ENCODE data around the gene SIAH2. TPM values are rescaled to one million over a fixed set of nuclear protein-coding genes. Genes with fewer than 3 reads are reported as not detected.

The SIAH2 gene
- total and polyA plus RNA-seq, 4 donors, result 7.5 to 37.9 (median 21.9) TPM

DNA sequence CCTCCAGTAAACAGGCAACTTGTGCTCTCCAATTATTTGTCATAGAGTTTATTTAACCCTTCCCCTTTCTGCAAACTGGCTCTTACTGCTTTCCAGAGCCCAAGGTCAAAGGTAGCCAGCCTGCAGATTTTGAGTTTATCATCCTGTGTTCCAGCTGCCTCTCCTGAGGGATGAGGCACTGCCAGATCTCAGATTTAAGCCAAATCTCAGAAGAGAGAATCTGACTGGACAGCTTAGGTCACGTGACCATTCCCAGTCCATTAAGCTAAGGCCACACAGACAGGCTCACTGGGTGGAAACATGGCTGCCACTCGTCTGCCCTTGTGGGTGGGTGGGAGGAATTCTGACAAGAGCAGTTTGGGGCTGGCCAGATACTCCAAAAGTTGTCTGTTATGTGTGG lies 8.6 kb upstream of the SIAH2 start:
- DNase-seq (no peak), ATAC-seq (ENCODE audit: insufficient read depth, low FRiP score) (no peak)
- H3K27ac ChIP-seq (ENCODE audit: low read depth in 1 of 2, low read length in 1 of 2), result no peak overlapping the region
- H3K27me3 ChIP-seq (ENCODE audit: control insufficient read depth in 3 of 3, insufficient read depth in 3 of 3, low read length in 2 of 3), result no peaks in the 10 kb centered on the region
- no peak overlapping the region for H3K4me3 ChIP-seq
- H3K9me3 ChIP-seq (ENCODE audit: control insufficient read depth in 4 of 4, insufficient read depth in 3 of 4, low read length in 3 of 4), result peaks cover 0 to 5% (median 0%) of the 10 kb centered on the region in 4 donors
- no peaks in the 10 kb centered on the region for H3K36me3 ChIP-seq (ENCODE audit: control insufficient read depth in 4 of 4, insufficient read depth in 4 of 4, low read length in 4 of 4)
- no peaks in the 10 kb centered on the region for H3K4me1 ChIP-seq (ENCODE audit: control insufficient read depth in 5 of 5, insufficient read depth in 5 of 5, low read length in 5 of 5)
- 87 to 93% methylated on average over 2 of the region's 2 CpGs for WGBS, 2 donors
- no peak overlapping the region for H3K9ac ChIP-seq (ENCODE audit: insufficient read depth in 1 of 2, low read length in 2 of 2)
- TF ChIP-seq, protein P1, sequence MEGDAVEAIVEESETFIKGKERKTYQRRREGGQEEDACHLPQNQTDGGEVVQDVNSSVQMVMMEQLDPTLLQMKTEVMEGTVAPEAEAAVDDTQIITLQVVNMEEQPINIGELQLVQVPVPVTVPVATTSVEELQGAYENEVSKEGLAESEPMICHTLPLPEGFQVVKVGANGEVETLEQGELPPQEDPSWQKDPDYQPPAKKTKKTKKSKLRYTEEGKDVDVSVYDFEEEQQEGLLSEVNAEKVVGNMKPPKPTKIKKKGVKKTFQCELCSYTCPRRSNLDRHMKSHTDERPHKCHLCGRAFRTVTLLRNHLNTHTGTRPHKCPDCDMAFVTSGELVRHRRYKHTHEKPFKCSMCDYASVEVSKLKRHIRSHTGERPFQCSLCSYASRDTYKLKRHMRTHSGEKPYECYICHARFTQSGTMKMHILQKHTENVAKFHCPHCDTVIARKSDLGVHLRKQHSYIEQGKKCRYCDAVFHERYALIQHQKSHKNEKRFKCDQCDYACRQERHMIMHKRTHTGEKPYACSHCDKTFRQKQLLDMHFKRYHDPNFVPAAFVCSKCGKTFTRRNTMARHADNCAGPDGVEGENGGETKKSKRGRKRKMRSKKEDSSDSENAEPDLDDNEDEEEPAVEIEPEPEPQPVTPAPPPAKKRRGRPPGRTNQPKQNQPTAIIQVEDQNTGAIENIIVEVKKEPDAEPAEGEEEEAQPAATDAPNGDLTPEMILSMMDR (IDR thresholded peaks at IDR 0.05; ENCODE audit: control extremely low read depth, extremely low read depth), result no peak

DNA sequence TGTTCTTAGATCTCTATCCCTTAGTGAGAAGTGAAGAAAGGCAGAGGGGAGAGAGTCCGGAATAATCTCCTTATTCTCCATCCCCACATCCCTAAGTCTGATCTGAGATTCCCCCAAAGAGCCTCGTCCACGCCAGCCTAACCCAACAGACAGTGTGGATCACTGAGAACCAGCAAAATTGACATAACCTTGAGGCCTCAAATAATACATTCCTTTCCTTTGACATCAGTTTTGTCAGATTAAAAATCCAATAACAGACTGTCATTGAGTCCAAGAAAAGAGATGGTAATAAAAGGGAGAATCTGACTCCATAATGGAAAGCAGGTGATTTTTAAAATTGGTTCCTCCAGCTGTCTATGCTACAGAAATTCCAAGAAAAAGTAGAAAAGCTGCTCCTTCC lies 7.7 kb upstream of the SIAH2 start:
- WGBS, 2 donors, result 88 to 94% methylated on average over 3 of the region's 3 CpGs
- H3K9ac ChIP-seq (ENCODE audit: insufficient read depth in 1 of 2, low read length in 2 of 2), result no peak overlapping the region
- TF ChIP-seq, protein P1 (IDR thresholded peaks at IDR 0.05; ENCODE audit: control extremely low read depth, extremely low read depth), result no peak
- ATAC-seq (ENCODE audit: insufficient read depth, low FRiP score) (no peak), DNase-seq (no peak)
- H3K27ac ChIP-seq (ENCODE audit: low read depth in 1 of 2, low read length in 1 of 2), result no peak overlapping the region
- no peak overlapping the region for H3K4me3 ChIP-seq
- no peaks in the 10 kb centered on the region for H3K27me3 ChIP-seq (ENCODE audit: control insufficient read depth in 3 of 3, insufficient read depth in 3 of 3, low read length in 2 of 3)
- no peaks in the 10 kb centered on the region for H3K4me1 ChIP-seq (ENCODE audit: control insufficient read depth in 5 of 5, insufficient read depth in 5 of 5, low read length in 5 of 5)
- no peaks in the 10 kb centered on the region for H3K36me3 ChIP-seq (ENCODE audit: control insufficient read depth in 4 of 4, insufficient read depth in 4 of 4, low read length in 4 of 4)
- H3K9me3 ChIP-seq (ENCODE audit: control insufficient read depth in 4 of 4, insufficient read depth in 3 of 4, low read length in 3 of 4), result peaks cover 0 to 5% (median 0%) of the 10 kb centered on the region in 4 donors

DNA sequence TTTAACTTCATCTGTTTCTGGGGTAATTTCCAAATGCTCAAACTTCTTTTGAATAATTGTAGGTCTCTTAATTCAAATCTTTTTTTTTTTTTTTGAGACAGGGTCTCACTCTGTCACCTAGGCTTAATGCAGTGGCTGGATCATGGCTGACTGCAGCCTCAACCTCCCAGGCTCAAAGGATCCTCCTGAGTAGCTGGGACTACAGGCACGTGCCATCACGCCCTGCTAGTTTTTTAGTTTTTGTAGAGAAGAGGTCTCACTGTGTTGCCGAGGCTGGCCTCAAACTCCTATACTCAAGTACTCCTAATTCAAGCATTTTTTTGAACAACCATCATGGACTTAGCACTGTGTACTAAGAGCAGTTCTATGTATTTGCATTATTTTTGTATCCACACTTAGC lies 3.8 kb upstream of the SIAH2 start:
- H3K36me3 ChIP-seq (ENCODE audit: control insufficient read depth in 4 of 4, insufficient read depth in 4 of 4, low read length in 4 of 4), result no peaks in the 10 kb centered on the region
- H3K4me1 ChIP-seq (ENCODE audit: control insufficient read depth in 5 of 5, insufficient read depth in 5 of 5, low read length in 5 of 5), result peaks cover 0 to 6% (median 0%) of the 10 kb centered on the region in 5 donors
- ATAC-seq (ENCODE audit: insufficient read depth, low FRiP score) (no peak), DNase-seq (no peak)
- H3K27me3 ChIP-seq (ENCODE audit: control insufficient read depth in 3 of 3, insufficient read depth in 3 of 3, low read length in 2 of 3), result no peaks in the 10 kb centered on the region
- 89% methylated on average over 3 of the region's 3 CpGs for WGBS, 2 donors
- TF ChIP-seq, protein P1 (IDR thresholded peaks at IDR 0.05; ENCODE audit: control extremely low read depth, extremely low read depth), result no peak
- H3K9me3 ChIP-seq (ENCODE audit: control insufficient read depth in 4 of 4, insufficient read depth in 3 of 4, low read length in 3 of 4), result no peaks in the 10 kb centered on the region
- no peak overlapping the region for H3K9ac ChIP-seq (ENCODE audit: insufficient read depth in 1 of 2, low read length in 2 of 2)
- H3K27ac ChIP-seq (ENCODE audit: low read depth in 1 of 2, low read length in 1 of 2), result no peak overlapping the region
- H3K4me3 ChIP-seq, result no peak overlapping the region
